Adrenal gland (tissue), 5 donors: ENCODE measurements around the gene HYI.

Experiments
- POLR2A ChIP-seq, 2 donors: fragments of 450-650 bp; IDR thresholded peaks; one replicate each; pipeline ENCODE4 v1.6.1; 2017; ENCODE audit warnings: antibody characterized with exemption in 2 of 2, mild to moderate bottlenecking in 2 of 2, moderate library complexity in 1 of 2
- TF ChIP-seq, protein P1 (sequence below), 6 experiments: fragments of 450-650 bp in 4 of 6; fragments of 200-600 bp in 2 of 6; sonication (generic) in 1 of 6; IDR thresholded peaks; 1 replicate in 5 of 6; 2 replicates in 1 of 6; pipeline versions ENCODE4 v1.5.1 to v1.8.0; 2016 to 2021; ENCODE audit warnings: antibody characterized with exemption in 6 of 6, mild to moderate bottlenecking in 2 of 6, moderate library complexity in 1 of 6
- donor health status: DM: no; HTN: no; CAD: no.

DNA sequence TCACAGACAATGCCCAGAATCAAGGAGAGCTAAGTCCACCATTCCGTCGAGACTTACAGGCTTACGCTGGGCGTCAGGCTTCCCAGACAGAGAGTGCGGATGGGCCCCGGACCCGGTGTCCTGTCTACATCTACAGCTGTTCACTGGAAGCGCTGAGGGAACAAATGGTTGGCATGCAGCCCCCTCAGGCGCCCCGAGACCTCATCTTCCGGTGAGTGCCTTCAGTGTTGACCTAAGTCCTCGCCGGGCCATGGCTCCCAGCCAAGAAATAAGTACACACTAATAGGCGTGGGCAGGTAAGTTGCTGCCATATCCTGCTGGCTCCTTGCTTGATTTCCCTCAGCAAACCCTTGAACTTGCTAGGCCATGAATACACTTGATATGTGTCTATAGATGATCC is 26.2 kb downstream of the HYI start:
- no peak for TF ChIP-seq POLR2A (IDR thresholded peaks at IDR 0.05)
- TF ChIP-seq, protein P1, sequence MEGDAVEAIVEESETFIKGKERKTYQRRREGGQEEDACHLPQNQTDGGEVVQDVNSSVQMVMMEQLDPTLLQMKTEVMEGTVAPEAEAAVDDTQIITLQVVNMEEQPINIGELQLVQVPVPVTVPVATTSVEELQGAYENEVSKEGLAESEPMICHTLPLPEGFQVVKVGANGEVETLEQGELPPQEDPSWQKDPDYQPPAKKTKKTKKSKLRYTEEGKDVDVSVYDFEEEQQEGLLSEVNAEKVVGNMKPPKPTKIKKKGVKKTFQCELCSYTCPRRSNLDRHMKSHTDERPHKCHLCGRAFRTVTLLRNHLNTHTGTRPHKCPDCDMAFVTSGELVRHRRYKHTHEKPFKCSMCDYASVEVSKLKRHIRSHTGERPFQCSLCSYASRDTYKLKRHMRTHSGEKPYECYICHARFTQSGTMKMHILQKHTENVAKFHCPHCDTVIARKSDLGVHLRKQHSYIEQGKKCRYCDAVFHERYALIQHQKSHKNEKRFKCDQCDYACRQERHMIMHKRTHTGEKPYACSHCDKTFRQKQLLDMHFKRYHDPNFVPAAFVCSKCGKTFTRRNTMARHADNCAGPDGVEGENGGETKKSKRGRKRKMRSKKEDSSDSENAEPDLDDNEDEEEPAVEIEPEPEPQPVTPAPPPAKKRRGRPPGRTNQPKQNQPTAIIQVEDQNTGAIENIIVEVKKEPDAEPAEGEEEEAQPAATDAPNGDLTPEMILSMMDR (IDR thresholded peaks at IDR 0.05): no peak
